Sigmoid colon (tissue), 7 donors: ENCODE results near the gene DCLK3. TPM values are rescaled to one million over a fixed set of nuclear protein-coding genes. Genes with fewer than 3 reads are reported as not detected.

Experiments used
- DNase-seq: peaks from one replicate; pipeline ENCODE4 v3.0.0-alpha.2; 2019
- H3K27ac ChIP-seq, 4 donors: fragments of 200-600 bp; sonication (generic); one replicate each; pipeline ENCODE4 v1.5.1; 2016 to 2019; ENCODE audit warnings: mild to moderate bottlenecking in 1 of 4
- H3K27me3 ChIP-seq, 3 donors: fragments of 200-600 bp; sonication (generic); one replicate each; pipeline ENCODE4 v1.5.1; 2019; ENCODE audit warnings: mild to moderate bottlenecking in 1 of 3
- H3K36me3 ChIP-seq, 4 donors: fragments of 200-600 bp; sonication (generic); one replicate each; pipeline ENCODE4 v1.5.1; 2016 to 2019
- H3K4me1 ChIP-seq, 4 donors: fragments of 200-600 bp; sonication (generic); one replicate each; pipeline ENCODE4 v1.5.1; 2017 to 2019
- H3K4me3 ChIP-seq, 4 donors: fragments of 200-600 bp; sonication (generic); one replicate each; pipeline ENCODE4 v1.5.1; 2017 to 2019; ENCODE audit warnings: mild to moderate bottlenecking in 2 of 4, moderate library complexity in 1 of 4
- H3K9me3 ChIP-seq, 4 donors: fragments of 200-600 bp in 3 of 4; sonication (generic) in 3 of 4; one replicate each; pipeline versions ENCODE4 v1.5.1 to v1.6.1; 2013 to 2019
- EP300 ChIP-seq, 4 donors: sonication (generic); formaldehyde crosslinking; IDR thresholded peaks; one replicate each; pipeline ENCODE4 v1.6.1; 2017; ENCODE audit warnings: antibody characterized with exemption in 4 of 4
- POLR2A ChIP-seq, 2 donors: fragments of 450-650 bp; IDR thresholded peaks; one replicate each; pipeline ENCODE4 v1.6.1; 2016; ENCODE audit warnings: antibody characterized with exemption in 2 of 2, mild to moderate bottlenecking in 2 of 2, moderate library complexity in 2 of 2
- POLR2AphosphoS5 ChIP-seq, 4 donors: sonication (generic); formaldehyde crosslinking; IDR thresholded peaks; one replicate each; pipeline ENCODE4 v1.6.1; 2017; ENCODE audit warnings: antibody characterized with exemption in 4 of 4
- WGBS, 2 donors: extraction: QIAGEN DNeasy Blood & Tissue Kit; methylation state at CpG; one replicate each; pipeline ENCODE4 v1.1.7; 2013; 5-methylcytosine and 5-hydroxymethylcytosine counted together
- intact Hi-C: fragments of 100-400 bp; cut with DNase I; formaldehyde crosslinking; loops from one replicate; pipeline ENCODE4 v1.15.1; 2023
- polyA plus RNA-seq, 3 donors: library from polyadenylated mRNA; stranded (reverse); fragments of 200-250 nt; gene quantifications; one replicate each; pipeline ENCODE4 v1.2.3, GENCODE V29; 2013
- total RNA-seq, 4 donors: library from RNA; depleted of rRNA; stranded (reverse); fragments of >200 nt; gene quantifications; one replicate each; pipeline ENCODE4 v1.1.0, GENCODE V29; 2016
- TF ChIP-seq, protein P1 (sequence below), 4 experiments: fragments of 450-650 bp in 3 of 4; fragments of 200-600 bp in 1 of 4; IDR thresholded peaks; one replicate each; pipeline ENCODE4 v1.5.1; 2016 to 2019; ENCODE audit warnings: antibody characterized with exemption in 4 of 4, mild to moderate bottlenecking in 3 of 4, moderate library complexity in 2 of 4
- donor health status: healthy with polysubstance abuse.
- donor health status: Bipolar disorder and iron deficiency.
- donor health status: healthy.

Gene DCLK3
- total and polyA plus RNA-seq, 7 donors, result 0.12 to 0.36 (median 0.23) TPM; not detected in 2

DNA sequence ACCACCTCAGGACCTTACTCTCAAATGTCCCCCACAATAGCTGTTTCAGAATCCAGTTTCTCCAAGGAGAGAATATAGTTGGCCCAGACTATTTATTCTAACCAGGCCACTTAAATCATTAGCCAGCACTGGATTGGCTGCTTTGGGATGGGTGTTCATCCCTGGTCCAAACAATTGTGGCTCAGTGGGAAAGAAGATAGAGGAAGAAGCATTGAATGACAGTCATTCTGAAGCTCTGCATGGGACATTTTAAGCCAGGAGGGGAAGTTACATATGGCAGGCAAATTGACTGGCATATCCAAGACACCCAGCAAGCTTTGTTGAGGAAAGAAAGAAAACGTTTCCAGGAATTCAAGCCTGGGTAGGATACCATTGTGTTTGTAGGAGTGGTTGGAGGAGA is 5.6 kb upstream of the DCLK3 start:
- intact Hi-C loops, result no loop called here
- 33 to 55% methylated on average over 1 of the region's 1 CpG for WGBS, 2 donors

DNA sequence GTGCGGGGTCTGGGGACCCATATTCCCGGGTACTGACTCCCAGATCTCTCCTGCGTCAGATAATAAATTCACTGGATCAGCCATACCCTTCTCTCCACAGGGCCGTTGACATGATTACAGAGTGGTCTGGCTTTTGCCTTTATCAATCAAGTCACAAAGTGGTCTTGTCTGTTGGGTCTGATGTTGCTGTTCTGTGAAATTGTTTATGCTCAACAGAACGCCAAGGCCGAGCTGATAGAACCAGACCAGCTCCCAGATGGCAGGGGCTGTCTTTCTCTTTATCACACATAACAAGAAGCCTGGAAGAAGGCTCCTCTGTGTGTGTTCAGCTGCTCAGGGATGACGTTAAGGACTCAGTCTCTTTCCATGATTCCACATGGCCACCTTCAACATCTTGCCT is 751 bp upstream of the DCLK3 start:
- H3K4me1 ChIP-seq, result peaks cover 0 to 5% (median 4%) of the 10 kb centered on the region in 4 donors
- no peak overlapping the region for H3K27ac ChIP-seq
- H3K36me3 ChIP-seq, result no peaks in the 10 kb centered on the region
- no peak for DNase-seq
- intact Hi-C loops, result no loop called here
- no peaks in the 10 kb centered on the region for H3K9me3 ChIP-seq
- TF ChIP-seq POLR2A (IDR thresholded peaks at IDR 0.05), result no peak
- no peak for TF ChIP-seq POLR2AphosphoS5 (IDR thresholded peaks at IDR 0.05)
- TF ChIP-seq, protein P1, sequence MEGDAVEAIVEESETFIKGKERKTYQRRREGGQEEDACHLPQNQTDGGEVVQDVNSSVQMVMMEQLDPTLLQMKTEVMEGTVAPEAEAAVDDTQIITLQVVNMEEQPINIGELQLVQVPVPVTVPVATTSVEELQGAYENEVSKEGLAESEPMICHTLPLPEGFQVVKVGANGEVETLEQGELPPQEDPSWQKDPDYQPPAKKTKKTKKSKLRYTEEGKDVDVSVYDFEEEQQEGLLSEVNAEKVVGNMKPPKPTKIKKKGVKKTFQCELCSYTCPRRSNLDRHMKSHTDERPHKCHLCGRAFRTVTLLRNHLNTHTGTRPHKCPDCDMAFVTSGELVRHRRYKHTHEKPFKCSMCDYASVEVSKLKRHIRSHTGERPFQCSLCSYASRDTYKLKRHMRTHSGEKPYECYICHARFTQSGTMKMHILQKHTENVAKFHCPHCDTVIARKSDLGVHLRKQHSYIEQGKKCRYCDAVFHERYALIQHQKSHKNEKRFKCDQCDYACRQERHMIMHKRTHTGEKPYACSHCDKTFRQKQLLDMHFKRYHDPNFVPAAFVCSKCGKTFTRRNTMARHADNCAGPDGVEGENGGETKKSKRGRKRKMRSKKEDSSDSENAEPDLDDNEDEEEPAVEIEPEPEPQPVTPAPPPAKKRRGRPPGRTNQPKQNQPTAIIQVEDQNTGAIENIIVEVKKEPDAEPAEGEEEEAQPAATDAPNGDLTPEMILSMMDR (IDR thresholded peaks at IDR 0.05), result no peak
- no peak for TF ChIP-seq EP300 (IDR thresholded peaks at IDR 0.05)
- WGBS, 2 donors, result 75 to 79% methylated on average over 7 of the region's 7 CpGs
- H3K4me3 ChIP-seq, result no peak overlapping the region
- H3K27me3 ChIP-seq, result peaks cover 11 to 49% (median 26%) of the 10 kb centered on the region in 3 donors

More for the DNA sequence above, 5.6 kb upstream of the DCLK3 start:
- Histone ChIP-seq H3K27ac (no peak overlapping the region), H3K4me3 (no peak overlapping the region), H3K36me3 (no peaks in the 10 kb centered on the region), H3K27me3 (peaks cover 0 to 9% (median 2%) of the 10 kb centered on the region in 3 donors), H3K9me3 (no peaks in the 10 kb centered on the region), H3K4me1 (peaks cover 0 to 4% (median 0%) of the 10 kb centered on the region in 4 donors)
- TF ChIP-seq EP300 (IDR thresholded peaks at IDR 0.05) (no peak), POLR2AphosphoS5 (IDR thresholded peaks at IDR 0.05) (no peak), POLR2A (IDR thresholded peaks at IDR 0.05) (no peak)
- TF ChIP-seq, protein P1 (IDR thresholded peaks at IDR 0.05), result no peak
- no peak for DNase-seq

DNA sequence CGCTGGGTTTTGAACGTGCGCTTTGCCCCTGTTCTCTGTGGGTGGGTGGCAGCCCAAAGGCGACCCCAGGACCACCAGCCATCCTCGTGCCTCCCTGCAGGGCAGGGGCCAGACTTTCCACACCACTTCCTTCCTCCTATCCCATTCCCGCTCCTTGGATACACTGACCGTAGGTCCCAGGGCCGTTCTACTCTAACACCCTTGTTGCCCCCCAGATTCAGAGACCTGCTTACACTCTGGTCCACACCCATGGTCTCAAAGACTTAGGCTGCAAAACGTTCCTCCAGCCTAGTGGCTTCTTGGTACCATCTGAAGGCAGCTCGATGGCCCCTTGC is 318 bp upstream of the DCLK3 start:
- Histone ChIP-seq H3K9me3 (no peaks in the 10 kb centered on the region), H3K27me3 (peaks cover 11 to 49% (median 26%) of the 10 kb centered on the region in 3 donors)

DNA sequence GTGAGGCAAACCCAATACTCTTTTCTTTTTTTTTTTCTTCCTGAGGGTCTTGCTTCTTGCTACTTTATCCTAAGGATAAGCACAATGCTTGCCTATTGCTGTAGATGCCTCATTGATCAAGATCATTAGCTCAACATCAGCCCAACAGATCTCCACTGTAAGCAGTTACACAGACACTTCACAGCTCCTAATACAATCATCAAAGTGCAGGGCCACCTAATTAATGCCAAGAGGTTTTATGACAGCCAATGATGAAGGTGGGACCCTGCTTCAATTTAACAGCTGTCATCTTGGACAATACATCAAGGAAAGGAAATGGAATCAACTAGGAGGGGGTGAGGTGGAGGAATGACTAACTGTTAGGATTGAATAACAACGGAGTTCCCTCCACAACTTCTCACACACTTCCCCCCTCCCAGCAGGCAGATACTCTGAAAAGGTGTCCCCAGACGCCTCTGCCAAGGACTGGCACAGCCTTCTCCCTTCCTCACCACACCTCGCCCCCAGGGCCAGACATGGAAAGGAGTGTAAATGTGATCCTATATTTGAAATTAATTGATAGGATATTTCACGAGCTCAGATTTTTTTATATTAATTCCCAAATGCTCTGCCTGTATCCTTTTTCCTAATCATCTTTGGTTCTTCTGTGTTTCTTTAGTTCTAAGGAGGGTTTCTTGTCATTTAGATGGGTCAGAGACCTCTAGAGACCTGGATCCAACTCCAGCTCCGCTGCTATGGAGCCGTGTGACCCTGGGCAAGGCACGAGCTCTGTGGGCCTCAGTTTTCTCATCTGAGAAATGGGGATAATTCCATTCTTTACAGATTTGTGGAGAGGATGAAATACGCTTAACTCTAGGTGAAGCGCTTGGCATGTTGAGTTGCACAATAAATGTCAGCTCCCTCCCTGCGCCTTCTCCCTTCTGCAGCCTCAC is 1.2 kb downstream of the DCLK3 start:
- no peak for DNase-seq
- peaks cover 0 to 5% (median 4%) of the 10 kb centered on the region in 4 donors for H3K4me1 ChIP-seq
- peaks cover 11 to 49% (median 26%) of the 10 kb centered on the region in 3 donors for H3K27me3 ChIP-seq
- no peaks in the 10 kb centered on the region for H3K36me3 ChIP-seq
- H3K27ac ChIP-seq, result no peak overlapping the region
- TF ChIP-seq POLR2AphosphoS5 (IDR thresholded peaks at IDR 0.05) (no peak), EP300 (IDR thresholded peaks at IDR 0.05) (no peak), POLR2A (IDR thresholded peaks at IDR 0.05) (no peak)
- TF ChIP-seq, protein P1 (IDR thresholded peaks at IDR 0.05), result no peak
- WGBS, 2 donors, result 67 to 70% methylated on average over 10 of the region's 10 CpGs
- H3K9me3 ChIP-seq, result no peaks in the 10 kb centered on the region
- intact Hi-C loops, result no loop called here
- peak overlapping the region in 2 of 4 donors; percentile 26 to 42 for H3K4me3 ChIP-seq

More for the DNA sequence above, 318 bp upstream of the DCLK3 start:
- H3K36me3 ChIP-seq, result no peaks in the 10 kb centered on the region
- TF ChIP-seq EP300 (IDR thresholded peaks at IDR 0.05), result no peak
- TF ChIP-seq, protein P1 (IDR thresholded peaks at IDR 0.05), result no peak
- TF ChIP-seq POLR2AphosphoS5 (IDR thresholded peaks at IDR 0.05), result no peak
- no peak for TF ChIP-seq POLR2A (IDR thresholded peaks at IDR 0.05)
- peak overlapping the region in 2 of 4 donors; percentile 37 to 42 for H3K4me3 ChIP-seq
- H3K27ac ChIP-seq, result no peak overlapping the region
- H3K4me1 ChIP-seq, result peaks cover 0 to 5% (median 4%) of the 10 kb centered on the region in 4 donors
- 41 to 45% methylated on average over 10 of the region's 10 CpGs for WGBS, 2 donors
- intact Hi-C loops, result no loop called here
- DNase-seq, result no peak
